ENCODE data around the gene BLM.

BLM gene

GRCh38 chr15:90790561-90790960 is 73.4 kb downstream of the BLM start:
- no peak for DNase-seq (ENCODE audit: low spot score)

- no peak for DNase-seq (ENCODE audit: low spot score)
Measured at GRCh38 chr15:90794538-90794937, 77.4 kb downstream of the BLM start.

GRCh38 chr15:90799639-90800170 is 82.6 kb downstream of the BLM start:
- no peak for DNase-seq (ENCODE audit: low spot score)

- DNase-seq (ENCODE audit: low spot score): no peak
Measured at GRCh38 chr15:90801803-90802202, 84.7 kb downstream of the BLM start.

- no peak for DNase-seq (ENCODE audit: low spot score)
Measured at GRCh38 chr15:90807074-90807785, 90.1 kb downstream of the BLM start.

GRCh38 chr15:90807786-90808086 is 90.6 kb downstream of the BLM start:
- DNase-seq (ENCODE audit: low spot score): no peak

GRCh38 chr15:90808517-90809235 is 91.5 kb downstream of the BLM start:
- no peak for DNase-seq (ENCODE audit: low spot score)

GRCh38 chr15:90809536-90809935 is 92.4 kb downstream of the BLM start:
- no peak for DNase-seq (ENCODE audit: low spot score)

GRCh38 chr15:90810354-90810753 is 93.2 kb downstream of the BLM start:
- DNase-seq (ENCODE audit: low spot score): no peak

GRCh38 chr15:90812171-90812957 is 95.2 kb downstream of the BLM start:
- DNase-seq (ENCODE audit: low spot score): no peak

GRCh38 chr15:90812958-90813265 is 95.8 kb downstream of the BLM start:
- DNase-seq (ENCODE audit: low spot score): no peak

- peak; percentile 45 for DNase-seq (ENCODE audit: low spot score)
Measured at GRCh38 chr15:90813796-90814190, 96.6 kb downstream of the BLM start.

- DNase-seq (ENCODE audit: low spot score): peak; percentile 41
Measured at GRCh38 chr15:90814191-90814821, 97.2 kb downstream of the BLM start.

GRCh38 chr15:90816401-90817116 is 99.4 kb downstream of the BLM start:
- no peak for DNase-seq (ENCODE audit: low spot score)

- DNase-seq (ENCODE audit: low spot score): no peak
Measured at GRCh38 chr15:90817117-90818057, 100.2 kb downstream of the BLM start.

GRCh38 chr15:90818251-90819210 is 101.4 kb downstream of the BLM start:
- DNase-seq (ENCODE audit: low spot score): no peak

- DNase-seq (ENCODE audit: low spot score): no peak
Measured at GRCh38 chr15:90819390-90819789, 102.2 kb downstream of the BLM start.

GRCh38 chr15:90819850-90820249 is 102.7 kb downstream of the BLM start:
- DNase-seq (ENCODE audit: low spot score): no peak

- no peak for DNase-seq (ENCODE audit: low spot score)
Measured at GRCh38 chr15:90820481-90820880, 103.3 kb downstream of the BLM start.
